ENCODE data around the gene STK36. TPM values are rescaled to one million over a fixed set of nuclear protein-coding genes. Genes with fewer than 3 reads are reported as not detected.

STK36 gene
- total RNA-seq, 1 experiment from 2014 or later, result 48.6 TPM

DNA sequence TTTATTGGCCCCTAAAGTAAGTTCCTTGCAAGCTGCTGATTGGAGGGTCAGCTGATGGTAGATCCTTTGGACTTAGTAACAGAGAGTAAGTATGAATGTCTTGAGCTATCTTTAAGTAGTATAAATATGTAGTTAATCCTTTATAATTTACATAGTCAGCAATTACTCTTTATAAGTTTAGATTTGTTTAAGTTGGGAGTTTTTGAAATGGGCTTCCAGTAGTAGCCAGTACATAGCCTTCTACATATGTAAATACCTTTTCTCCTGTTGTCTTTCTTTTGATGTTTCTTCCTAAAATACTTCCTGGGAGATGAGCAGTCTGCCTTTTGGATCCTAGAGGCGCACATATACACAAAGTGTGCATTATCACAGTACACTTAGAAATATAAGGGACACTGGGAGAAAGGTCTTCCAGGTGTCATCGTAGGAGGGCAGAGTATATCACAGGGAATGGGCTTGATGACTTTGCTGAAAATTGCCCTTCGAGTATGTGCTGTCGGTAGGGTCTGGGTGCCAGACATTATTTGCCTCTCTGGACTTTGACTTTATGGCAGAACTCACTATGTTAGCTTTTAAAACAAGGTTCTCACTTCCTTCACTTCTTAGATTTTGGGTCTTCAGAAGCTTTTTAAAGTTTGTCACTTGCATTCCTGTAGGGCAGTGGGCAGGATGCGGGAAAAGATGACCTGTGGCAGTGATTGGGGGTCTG, 60.3 kb downstream of the STK36 start:
- intact Hi-C loops (cut with micrococcal nuclease; ENCODE audit: unreplicated experiment) (no loop called here), in situ Hi-C loops (cut with HindIII; ENCODE audit: low pct_unique_long_range_greater_than_20kb, low sequenced_read_pairs) (no loop called here)
- Histone ChIP-seq H3K4me3 (ENCODE audit: low read depth in 2 of 2, low read length in 2 of 2) (no peak overlapping the region; a peak in 1 of 4 replicates), H3K4me1 (ENCODE audit: control insufficient read depth, insufficient read depth, low read length) (peaks cover 19% of the 10 kb centered on the region), H3K27me3 (ENCODE audit: control insufficient read depth, insufficient read depth, low read length) (no peaks in the 10 kb centered on the region), H3K9me3 (ENCODE audit: control insufficient read depth, insufficient read depth, low read depth, low read length) (no peaks in the 10 kb centered on the region), H3K36me3 (ENCODE audit: control insufficient read depth, insufficient read depth, low read length) (no peaks in the 10 kb centered on the region), H3K27ac (ENCODE audit: low read length) (peak overlapping the region; percentile 67)
- ChIA-PET POLR2A (interaction anchor here (0.5 to 0.6 kb wide), 2 partner anchors 107 to 161 kb away, joined by 3 to 6 read pairs; no protein-coding TSS in a partner anchor), CTCF (interaction anchor here (1.6 kb wide), 1 partner anchor 115 kb away, joined by 6 read pairs; no protein-coding TSS in a partner anchor)
- ATAC-seq, result no peak
- BruUV-seq (replicated peaks), result no TSS peak
- DNase-seq (ENCODE audit: low read depth, low spot score), result no peak
- TF ChIP-seq REST (IDR thresholded peaks at IDR 0.05; ENCODE audit: insufficient read depth in 1 of 2, low read depth in 2 of 2, low read length in 1 of 2), result no peak
- TF ChIP-seq, protein P1, sequence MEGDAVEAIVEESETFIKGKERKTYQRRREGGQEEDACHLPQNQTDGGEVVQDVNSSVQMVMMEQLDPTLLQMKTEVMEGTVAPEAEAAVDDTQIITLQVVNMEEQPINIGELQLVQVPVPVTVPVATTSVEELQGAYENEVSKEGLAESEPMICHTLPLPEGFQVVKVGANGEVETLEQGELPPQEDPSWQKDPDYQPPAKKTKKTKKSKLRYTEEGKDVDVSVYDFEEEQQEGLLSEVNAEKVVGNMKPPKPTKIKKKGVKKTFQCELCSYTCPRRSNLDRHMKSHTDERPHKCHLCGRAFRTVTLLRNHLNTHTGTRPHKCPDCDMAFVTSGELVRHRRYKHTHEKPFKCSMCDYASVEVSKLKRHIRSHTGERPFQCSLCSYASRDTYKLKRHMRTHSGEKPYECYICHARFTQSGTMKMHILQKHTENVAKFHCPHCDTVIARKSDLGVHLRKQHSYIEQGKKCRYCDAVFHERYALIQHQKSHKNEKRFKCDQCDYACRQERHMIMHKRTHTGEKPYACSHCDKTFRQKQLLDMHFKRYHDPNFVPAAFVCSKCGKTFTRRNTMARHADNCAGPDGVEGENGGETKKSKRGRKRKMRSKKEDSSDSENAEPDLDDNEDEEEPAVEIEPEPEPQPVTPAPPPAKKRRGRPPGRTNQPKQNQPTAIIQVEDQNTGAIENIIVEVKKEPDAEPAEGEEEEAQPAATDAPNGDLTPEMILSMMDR (IDR thresholded peaks at IDR 0.05), result no peak

- TF ChIP-seq, protein P1 (IDR thresholded peaks at IDR 0.05), result no peak
- TF ChIP-seq POLR2AphosphoS5 (IDR thresholded peaks at IDR 0.05; ENCODE audit: low read depth, low read length) (no peak), TCF7L2 (IDR thresholded peaks at IDR 0.05; ENCODE audit: low read depth, low read length) (no peak), SIN3A (IDR thresholded peaks at IDR 0.05; ENCODE audit: borderline replicate concordance, insufficient read depth, low read depth, low read length) (no peak), REST (IDR thresholded peaks at IDR 0.05; ENCODE audit: insufficient read depth in 1 of 2, low read depth in 2 of 2, low read length in 1 of 2) (no peak)
- no TSS peak for BruUV-seq (replicated peaks)
- H3K27me3 ChIP-seq (ENCODE audit: control insufficient read depth, insufficient read depth, low read length), result no peaks in the 10 kb centered on the region
- peaks cover 19% of the 10 kb centered on the region for H3K4me1 ChIP-seq (ENCODE audit: control insufficient read depth, insufficient read depth, low read length)
- DNase-seq (ENCODE audit: low read depth, low spot score) (no peak), ATAC-seq (no peak)
- H3K36me3 ChIP-seq (ENCODE audit: control insufficient read depth, insufficient read depth, low read length), result no peaks in the 10 kb centered on the region
- no peaks in the 10 kb centered on the region for H3K9me3 ChIP-seq (ENCODE audit: control insufficient read depth, insufficient read depth, low read depth, low read length)
- intact Hi-C loops (cut with micrococcal nuclease; ENCODE audit: unreplicated experiment) (no loop called here), in situ Hi-C loops (cut with HindIII; ENCODE audit: low pct_unique_long_range_greater_than_20kb, low sequenced_read_pairs) (no loop called here)
- no peak overlapping the region for H3K4me3 ChIP-seq (ENCODE audit: low read depth in 2 of 2, low read length in 2 of 2)
- peak overlapping the region; percentile 67 for H3K27ac ChIP-seq (ENCODE audit: low read length)
- ChIA-PET CTCF (no interaction called here), POLR2A (no interaction called here)
These were observed 60.9 kb downstream of the STK36 start for GRCh38 chr2:218732761-218733158.
